ENCODE data around the gene ABHD8. TPM values are rescaled to one million over a fixed set of nuclear protein-coding genes. Genes with fewer than 3 reads are reported as not detected.
"Not testable (repeated sequence)": the region's sequence is repeated elsewhere in the genome, so short reads cannot be mapped to it uniquely, and the experiment has no call there.

The ABHD8 gene
- total RNA-seq, 1 experiment from 2014 or later = 1.3 TPM

GRCh38 chr19:17311455-17312188 is 8.4 kb upstream of the ABHD8 start:
- peaks cover 45% of the 10 kb centered on the region for H3K36me3 ChIP-seq
- H3K27me3 ChIP-seq = no peaks in the 10 kb centered on the region
- H3K4me3 ChIP-seq = no peak overlapping the region
- DNase-seq = peak; percentile 24
- H3K9me3 ChIP-seq = no peaks in the 10 kb centered on the region

DNA sequence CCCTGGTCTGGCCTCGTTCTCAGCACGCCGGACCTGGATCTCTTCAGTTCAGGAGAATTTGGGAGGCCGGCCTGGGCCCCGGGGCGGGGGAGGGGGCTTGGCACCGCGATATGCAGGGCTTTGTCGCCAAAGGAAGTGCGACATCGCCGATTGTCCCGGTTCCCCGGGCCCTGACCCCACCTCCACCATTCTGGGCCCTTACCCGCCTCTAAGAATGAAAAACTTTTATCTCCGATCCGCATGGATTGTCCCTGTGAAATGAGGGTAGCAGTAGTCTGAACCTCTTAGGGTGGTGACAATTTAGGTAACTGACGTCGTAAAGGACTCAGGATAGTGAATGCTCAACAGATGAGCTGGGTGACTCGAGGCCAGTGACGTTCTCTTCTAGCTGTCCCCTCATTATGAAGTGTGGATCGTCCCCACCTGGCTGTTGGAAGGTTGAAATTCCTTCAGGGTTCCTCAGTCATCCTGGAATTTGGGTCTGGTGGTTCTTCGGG is 6.8 kb upstream of the ABHD8 start:
- Histone ChIP-seq H3K36me3 (peaks cover 32% of the 10 kb centered on the region), H3K4me3 (peak overlapping the region; percentile 77), H3K27me3 (no peaks in the 10 kb centered on the region), H3K9me3 (no peaks in the 10 kb centered on the region)
- DNase-seq = no peak

DNA sequence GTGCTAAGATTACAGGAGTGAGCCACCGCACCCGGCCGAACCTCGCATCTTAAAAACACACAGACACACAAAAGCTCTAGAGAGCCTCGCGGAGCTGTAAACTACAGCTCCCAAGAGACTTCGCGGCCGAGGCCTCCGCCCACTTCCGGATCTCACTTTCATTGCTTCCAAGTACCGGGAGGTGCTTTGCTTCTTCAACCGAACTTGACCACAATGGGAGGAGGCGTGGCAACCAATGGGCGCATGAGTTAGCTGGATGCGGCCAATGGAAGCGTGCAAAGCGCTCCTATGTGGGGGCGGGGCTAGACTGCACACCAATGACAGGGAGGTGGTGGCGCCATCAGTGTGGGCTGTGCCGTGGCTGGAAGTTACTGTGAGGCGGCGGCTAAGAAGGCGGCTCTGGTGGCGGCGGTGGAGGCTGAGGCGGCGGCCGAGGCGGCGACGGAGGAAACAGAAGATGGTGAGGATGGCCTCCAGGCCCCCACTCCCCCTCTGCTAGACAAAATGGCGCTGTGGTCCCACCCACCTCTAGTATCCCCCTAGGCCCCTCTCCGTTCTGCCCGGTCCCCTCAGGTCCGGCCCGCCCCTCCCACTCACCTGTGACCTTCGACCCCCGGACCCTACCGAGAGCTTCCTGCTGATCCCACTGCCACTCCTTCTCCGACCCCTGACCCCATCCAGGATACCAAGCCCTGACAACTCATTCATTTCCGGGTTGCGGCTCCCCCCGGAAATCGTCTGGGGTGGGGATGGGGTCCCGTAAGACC is 6.2 kb upstream of the ABHD8 start, which contains the start of gene DDA1:
TSS of gene DDA1 (plus strand) at position 366 of the 767 bp plus-strand sequence. CDS start at position 458, 92 bp downstream.
- Histone ChIP-seq H3K27me3 (no peaks in the 10 kb centered on the region), H3K36me3 (peaks cover 27% of the 10 kb centered on the region)
- peak; percentile 100 for DNase-seq

DNA sequence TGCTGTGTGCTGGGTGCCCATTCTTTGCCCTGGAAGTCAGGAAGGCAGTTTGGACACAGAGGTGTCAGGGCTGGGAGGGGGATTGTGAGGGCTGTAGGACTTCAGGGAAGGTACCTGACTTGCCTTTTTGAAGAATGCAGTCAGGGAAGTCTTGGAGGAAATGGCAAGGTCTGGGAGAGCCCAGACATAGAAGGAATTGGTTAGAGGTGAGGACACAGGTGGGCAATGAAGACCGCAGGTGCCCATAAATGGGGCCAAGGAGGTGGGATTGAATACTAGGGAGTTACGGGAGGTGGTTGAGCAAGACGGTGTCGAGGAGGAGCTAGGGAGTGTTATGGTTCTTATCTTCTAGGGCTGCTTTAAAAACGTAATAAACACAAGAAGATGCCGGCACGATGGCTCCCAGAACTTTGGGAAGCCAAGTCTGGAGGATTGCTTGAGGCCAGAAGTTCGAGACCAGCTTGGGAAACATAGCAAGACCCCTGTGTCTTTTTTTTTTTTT is 4.7 kb upstream of the ABHD8 start:
- DNase-seq = no peak
- peaks cover 18% of the 10 kb centered on the region for H3K36me3 ChIP-seq
- no peaks in the 10 kb centered on the region for H3K9me3 ChIP-seq
- H3K27me3 ChIP-seq = no peaks in the 10 kb centered on the region
- H3K4me3 ChIP-seq = no peak overlapping the region

More for the DNA sequence above, 6.2 kb upstream of the ABHD8 start, which contains the start of gene DDA1:
- peak within 1 kb of the TSS; percentile 77 for H3K4me3 ChIP-seq
- H3K9me3 ChIP-seq = no peaks in the 10 kb centered on the region

GRCh38 chr19:17306285-17306714 is 3.1 kb upstream of the ABHD8 start:
- H3K27me3 ChIP-seq = no peaks in the 10 kb centered on the region
- H3K4me3 ChIP-seq = peak overlapping the region; percentile 80
- peaks cover 9% of the 10 kb centered on the region for H3K36me3 ChIP-seq
- no peaks in the 10 kb centered on the region for H3K9me3 ChIP-seq
- DNase-seq = no peak

GRCh38 chr19:17305517-17306284 is 2.5 kb upstream of the ABHD8 start, which contains the start of gene MRPL34:
TSS of gene MRPL34 (plus strand) at chr19:17305872. CDS start at chr19:17305893, 21 bp downstream.
- peak; percentile 100 for DNase-seq
- H3K36me3 ChIP-seq = peaks cover 3% of the 10 kb centered on the region; the same call in 1 of the 2 replicates
- peak within 1 kb of the TSS; percentile 80 for H3K4me3 ChIP-seq
- no peaks in the 10 kb centered on the region for H3K9me3 ChIP-seq
- H3K27me3 ChIP-seq = no peaks in the 10 kb centered on the region

- Histone ChIP-seq H3K9me3 (no peaks in the 10 kb centered on the region), H3K36me3 (no peaks in the 10 kb centered on the region; the same call in 1 of the 2 replicates), H3K27me3 (no peaks in the 10 kb centered on the region), H3K4me3 (peak overlapping the region; percentile 80)
- no peak for DNase-seq
Measured at GRCh38 chr19:17305216-17305516, 1.9 kb upstream of the ABHD8 start.

- no peaks in the 10 kb centered on the region for H3K36me3 ChIP-seq
- DNase-seq = no peak
- H3K27me3 ChIP-seq = no peaks in the 10 kb centered on the region
- H3K4me3 ChIP-seq = no peak overlapping the region
- no peaks in the 10 kb centered on the region for H3K9me3 ChIP-seq
Measured at GRCh38 chr19:17304386-17305215, 1.4 kb upstream of the ABHD8 start.

GRCh38 chr19:17303940-17304267 is 679 bp upstream of the ABHD8 start:
- H3K9me3 ChIP-seq = no peaks in the 10 kb centered on the region
- DNase-seq = no peak
- no peaks in the 10 kb centered on the region for H3K27me3 ChIP-seq
- no peak overlapping the region for H3K4me3 ChIP-seq
- H3K36me3 ChIP-seq = no peaks in the 10 kb centered on the region

DNA sequence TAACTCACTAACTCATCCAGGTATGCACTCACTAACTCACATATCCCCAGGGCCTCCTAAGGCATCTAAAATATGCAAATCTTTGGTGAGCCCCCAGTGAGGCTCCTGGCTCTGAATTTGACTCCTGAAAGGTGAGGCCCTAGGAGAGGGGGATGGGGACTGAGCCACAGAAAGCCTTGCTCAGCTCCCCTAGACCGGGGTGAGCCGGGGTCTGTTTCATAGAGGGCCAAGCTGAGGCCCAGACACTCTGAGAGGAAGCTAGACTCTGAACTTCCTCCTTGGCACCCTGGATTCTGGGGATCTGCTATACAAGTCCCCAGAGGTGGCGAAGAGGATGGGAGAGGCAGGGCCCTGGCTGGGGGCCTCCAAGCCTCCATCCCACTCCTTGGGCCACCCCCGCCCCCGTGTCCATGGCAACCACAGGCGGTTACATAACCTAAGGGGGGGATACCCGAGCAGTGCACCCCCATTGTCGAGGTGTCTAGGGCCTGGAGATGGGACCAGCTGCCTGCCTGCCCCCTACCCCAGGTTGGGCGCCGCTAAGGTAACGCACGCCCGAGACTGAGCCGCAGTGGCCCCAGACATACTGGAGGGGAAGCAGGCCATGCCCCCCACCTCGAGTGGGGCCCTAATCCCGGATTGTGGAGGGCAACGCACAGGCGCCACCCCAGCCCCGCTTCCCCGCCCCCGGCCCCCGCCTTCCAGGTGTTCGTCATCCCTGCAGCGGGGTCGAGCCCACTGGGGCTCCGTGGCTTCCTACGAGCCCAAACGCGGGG is 646 bp downstream of the ABHD8 start:
- Histone ChIP-seq H3K9me3 (no peaks in the 10 kb centered on the region), H3K36me3 (no peaks in the 10 kb centered on the region; the same call in 1 of the 2 replicates), H3K4me3 (peak overlapping the region; percentile 25), H3K27me3 (no peaks in the 10 kb centered on the region)
- no peak for DNase-seq

GRCh38 chr19:17300992-17301619 is 2.1 kb downstream of the ABHD8 start:
- Histone ChIP-seq H3K36me3 (peaks cover 5% of the 10 kb centered on the region; the same call in 1 of the 2 replicates), H3K27me3 (no peaks in the 10 kb centered on the region), H3K9me3 (0 out of 2 replicates have a peak, but pooled peaks cover 2% of the 10 kb centered on the region), H3K4me3 (no peak overlapping the region)
- no peak for DNase-seq

GRCh38 chr19:17296976-17297375 is 6.2 kb downstream of the ABHD8 start:
- Histone ChIP-seq H3K27me3 (no peaks in the 10 kb centered on the region), H3K9me3 (0 out of 2 replicates have a peak, but pooled peaks cover 2% of the 10 kb centered on the region), H3K36me3 (peaks cover 5% of the 10 kb centered on the region), H3K4me3 (no peak overlapping the region)
- DNase-seq = no peak

- 0 out of 2 replicates have a peak, but pooled peaks cover 2% of the 10 kb centered on the region for H3K9me3 ChIP-seq
- peaks cover 5% of the 10 kb centered on the region for H3K36me3 ChIP-seq
- H3K4me3 ChIP-seq = no peak overlapping the region
- DNase-seq = peak; percentile 40
- H3K27me3 ChIP-seq = no peaks in the 10 kb centered on the region
Measured at GRCh38 chr19:17296273-17296672, 7.0 kb downstream of the ABHD8 start.

GRCh38 chr19:17295551-17295950 is 7.7 kb downstream of the ABHD8 start:
- H3K9me3 ChIP-seq, DNase-seq, H3K4me3 ChIP-seq, H3K36me3 ChIP-seq, H3K27me3 ChIP-seq: not testable (repeated sequence)

Measured in MG63 (cell line).